ENCODE results near the gene KDM3B.

The KDM3B gene

GRCh38 chr5:138346889-138347288 lies 5.6 kb upstream of the KDM3B start:
- TF ChIP-seq EZH2phosphoT487 (IDR thresholded peaks at IDR 0.05; ENCODE audit: borderline replicate concordance), result no peak
- no peak for TF ChIP-seq CTCF (conservative IDR thresholded peaks at IDR 0.05; ENCODE audit: low read length)
- Histone ChIP-seq H3K4me2 (ENCODE audit: low read depth, low read length, poor library complexity, severe bottlenecking) (no peak overlapping the region), H3K9ac (ENCODE audit: low read depth, low read length, poor library complexity, severe bottlenecking) (no peak overlapping the region), H3K4me3 (ENCODE audit: low read length, poor library complexity, severe bottlenecking) (no peak overlapping the region), H4K20me1 (ENCODE audit: insufficient read depth, low read length, poor library complexity, severe bottlenecking) (no peaks in the 10 kb centered on the region), H3K79me2 (ENCODE audit: insufficient read depth, low read length) (peaks cover under 1% of the 10 kb centered on the region; the same call in 1 of the 2 replicates), H2AFZ (ENCODE audit: low read length) (no peak overlapping the region), H3K4me1 (ENCODE audit: insufficient read depth, low read length, poor library complexity, severe bottlenecking) (peaks cover 7% of the 10 kb centered on the region), H3K27me3 (ENCODE audit: insufficient read depth, low read length, poor library complexity, severe bottlenecking) (no peaks in the 10 kb centered on the region), H3K9me2 (replicated peaks; ENCODE audit: low read depth, low read length) (no peaks in the 10 kb centered on the region), H3F3A (ENCODE audit: low read depth) (no peaks in the 10 kb centered on the region), H3K36me3 (ENCODE audit: insufficient read depth, low read length) (peaks cover 31% of the 10 kb centered on the region; the same call in 1 of the 2 replicates), H3K9me3 (ENCODE audit: insufficient read depth, low read depth, low read length) (no peaks in the 10 kb centered on the region)

GRCh38 chr5:138349852-138350562 lies 2.5 kb upstream of the KDM3B start:
- TF ChIP-seq CTCF (conservative IDR thresholded peaks at IDR 0.05; ENCODE audit: low read length) (no peak), EZH2phosphoT487 (IDR thresholded peaks at IDR 0.05; ENCODE audit: borderline replicate concordance) (no peak)
- Histone ChIP-seq H3K36me3 (ENCODE audit: insufficient read depth, low read length) (peaks cover 29% of the 10 kb centered on the region; the same call in 1 of the 2 replicates), H4K20me1 (ENCODE audit: insufficient read depth, low read length, poor library complexity, severe bottlenecking) (peaks cover 21% of the 10 kb centered on the region), H3F3A (ENCODE audit: low read depth) (no peaks in the 10 kb centered on the region), H3K4me2 (ENCODE audit: low read depth, low read length, poor library complexity, severe bottlenecking) (no peak overlapping the region), H3K27me3 (ENCODE audit: insufficient read depth, low read length, poor library complexity, severe bottlenecking) (no peaks in the 10 kb centered on the region), H3K9me2 (replicated peaks; ENCODE audit: low read depth, low read length) (no peaks in the 10 kb centered on the region), H3K79me2 (ENCODE audit: insufficient read depth, low read length) (peaks cover 24% of the 10 kb centered on the region), H3K9ac (ENCODE audit: low read depth, low read length, poor library complexity, severe bottlenecking) (no peak overlapping the region), H3K9me3 (ENCODE audit: insufficient read depth, low read depth, low read length) (no peaks in the 10 kb centered on the region), H3K4me1 (ENCODE audit: insufficient read depth, low read length, poor library complexity, severe bottlenecking) (peaks cover 17% of the 10 kb centered on the region), H2AFZ (ENCODE audit: low read length) (no peak overlapping the region), H3K4me3 (ENCODE audit: low read length, poor library complexity, severe bottlenecking) (no peak overlapping the region)

- Histone ChIP-seq H3F3A (ENCODE audit: low read depth) (no peaks in the 10 kb centered on the region), H3K27me3 (ENCODE audit: insufficient read depth, low read length, poor library complexity, severe bottlenecking) (no peaks in the 10 kb centered on the region), H3K36me3 (ENCODE audit: insufficient read depth, low read length) (peaks cover 23% of the 10 kb centered on the region; the same call in 1 of the 2 replicates), H3K9me3 (ENCODE audit: insufficient read depth, low read depth, low read length) (no peaks in the 10 kb centered on the region), H3K9ac (ENCODE audit: low read depth, low read length, poor library complexity, severe bottlenecking) (no peak overlapping the region), H2AFZ (ENCODE audit: low read length) (no peak overlapping the region), H3K79me2 (ENCODE audit: insufficient read depth, low read length) (peaks cover 29% of the 10 kb centered on the region), H4K20me1 (ENCODE audit: insufficient read depth, low read length, poor library complexity, severe bottlenecking) (peaks cover 26% of the 10 kb centered on the region), H3K4me2 (ENCODE audit: low read depth, low read length, poor library complexity, severe bottlenecking) (no peak overlapping the region), H3K9me2 (replicated peaks; ENCODE audit: low read depth, low read length) (no peaks in the 10 kb centered on the region), H3K4me3 (ENCODE audit: low read length, poor library complexity, severe bottlenecking) (no peak overlapping the region), H3K4me1 (ENCODE audit: insufficient read depth, low read length, poor library complexity, severe bottlenecking) (peaks cover 22% of the 10 kb centered on the region)
- TF ChIP-seq CTCF (conservative IDR thresholded peaks at IDR 0.05; ENCODE audit: low read length) (no peak), EZH2phosphoT487 (IDR thresholded peaks at IDR 0.05; ENCODE audit: borderline replicate concordance) (no peak)
These were observed 2.0 kb upstream of the KDM3B start for GRCh38 chr5:138350563-138350890.
